K562 (cell line): ENCODE measurements around the gene OR51V1. TPM values are rescaled to one million over a fixed set of nuclear protein-coding genes. Genes with fewer than 3 reads are reported as not detected.

Experiments
- ATAC-seq: fragments of 200-7000 bp; cut with Tn5 transposase; 3 replicates; pipeline ENCODE4 v1.9.1; 2020; ENCODE audit warnings: moderate library complexity
- BruUV-seq: library from RNA; stranded (reverse); fragments of 400-500 nt; replicated peaks from 2 replicates; lab custom pipeline; 2021; lab: Mats Ljungman, UMichigan
- CTCF ChIA-PET: fragments of 300-600 bp; formaldehyde crosslinking; extraction: SDS; loops from one replicate; lab custom pipeline; 2021; ENCODE audit warnings: low intra/inter-chr PET ratio; lab: Yijun Ruan, JAX
- POLR2A ChIA-PET: fragments of 300-600, 350-650 bp; sonication (Branson Sonifier 250); formaldehyde crosslinking; extraction: SDS; loops from one replicate; lab custom pipeline; 2021; ENCODE audit warnings: antibody characterized with exemption, inconsistent platforms; lab: Yijun Ruan, JAX
- DNase-seq, 4 experiments: peaks; one replicate each; pipeline versions ENCODE4 v3.0.0 to v3.0.0-alpha.2; 2011 to 2018; ENCODE audit warnings: low spot score in 3 of 4, mixed read lengths in 3 of 4; ENCODE audit errors: extremely low read depth in 1 of 4
- FAIRE-seq: peaks from 2 replicates; lab custom pipeline; 2011; peaks lifted over from hg19 to GRCh38; lab: Jason Lieb, UNC
- H2AFZ ChIP-seq: 2 replicates; pipeline ENCODE4 v1.6.0; 2011; ENCODE audit warnings: low read depth, low read length, control low read depth, inconsistent platforms
- H3K27ac ChIP-seq: fragments of 200-600 bp; 3 replicates; pipeline ENCODE4 v1.8.0; 2011; ENCODE audit warnings: low read depth, mild to moderate bottlenecking, control low read depth, inconsistent platforms, low read length, moderate library complexity, mixed read lengths; ENCODE audit errors: extremely low read depth
- H3K27me3 ChIP-seq, 2 experiments: fragments of 300-600 bp in 1 of 2; 2 replicates in 1 of 2; 3 replicates in 1 of 2; pipeline versions ENCODE4 v1.6.0 to v1.8.0; 2011; ENCODE audit warnings: inconsistent platforms in 2 of 2, low read length in 2 of 2, mild to moderate bottlenecking in 1 of 2, mixed read lengths in 1 of 2, moderate library complexity in 1 of 2; ENCODE audit not compliant: control insufficient read depth in 2 of 2, insufficient read depth in 2 of 2
- H3K36me3 ChIP-seq: fragments of 300-600 bp; 3 replicates; pipeline ENCODE4 v1.8.0; 2011; ENCODE audit warnings: mild to moderate bottlenecking, low read length, inconsistent platforms; ENCODE audit not compliant: control insufficient read depth, insufficient read depth
- H3K4me1 ChIP-seq, 2 experiments: fragments of 200-600 bp in 1 of 2; replicated peaks in 1 of 2; 2 replicates in 1 of 2; 3 replicates in 1 of 2; pipeline versions ENCODE4 v1.5.1 to v1.8.0; 2011; ENCODE audit warnings: inconsistent platforms in 2 of 2, low read length in 2 of 2, mild to moderate bottlenecking in 1 of 2, mixed read lengths in 1 of 2, moderate library complexity in 1 of 2; ENCODE audit not compliant: control insufficient read depth in 2 of 2, insufficient read depth in 2 of 2
- H3K4me2 ChIP-seq: 2 replicates; pipeline ENCODE4 v1.6.1; 2011; ENCODE audit warnings: low read length, control low read depth, inconsistent platforms, mixed read lengths; ENCODE audit not compliant: insufficient read depth
- H3K4me3 ChIP-seq: fragments of 200-600 bp; sonication (generic), shearing (Covaris generic); 2 replicates; pipeline ENCODE4 v1.5.1; 2016; ENCODE audit warnings: control low read depth, inconsistent platforms
- H3K79me2 ChIP-seq: fragments of 200-600 bp; 3 replicates; pipeline ENCODE4 v1.8.0; 2011; ENCODE audit warnings: low read length, inconsistent platforms; ENCODE audit not compliant: control insufficient read depth, insufficient read depth
- H3K9ac ChIP-seq, 2 experiments: 2 replicates each; pipeline versions ENCODE4 v1.6.0 to v1.6.1; 2011; ENCODE audit warnings: low read depth in 2 of 2, low read length in 2 of 2, control low read depth in 1 of 2, inconsistent platforms in 1 of 2, mild to moderate bottlenecking in 1 of 2, mixed read lengths in 1 of 2; ENCODE audit not compliant: insufficient read depth in 1 of 2
- H3K9me1 ChIP-seq: one replicate; pipeline ENCODE4 v1.6.0; 2011; ENCODE audit warnings: inconsistent platforms, mild to moderate bottlenecking, low read length, moderate library complexity; ENCODE audit not compliant: control insufficient read depth, insufficient read depth
- H3K9me3 ChIP-seq: replicated peaks from 2 replicates; pipeline ENCODE4 v1.5.1; 2011; ENCODE audit warnings: low read depth, low read length, inconsistent platforms; ENCODE audit not compliant: control insufficient read depth, insufficient read depth
- H4K20me1 ChIP-seq: replicated peaks from 2 replicates; pipeline ENCODE4 v1.6.1; 2011; ENCODE audit warnings: low read length, inconsistent platforms, mixed read lengths; ENCODE audit not compliant: control insufficient read depth, insufficient read depth
- HOMEZ ChIP-seq: fragments of 250-450 bp; sonication (Bioruptor Pico); IDR thresholded peaks from 2 replicates; pipeline ENCODE4 v1.4.0; 2020; ENCODE audit warnings: mild to moderate bottlenecking, moderate library complexity
- HOXB6 ChIP-seq: fragments of 250-450 bp; sonication (Bioruptor Pico); IDR thresholded peaks from 2 replicates; pipeline ENCODE4 v1.5.1; 2022; ENCODE audit warnings: mild to moderate bottlenecking, borderline replicate concordance
- MEF2D ChIP-seq: conservative IDR thresholded peaks from 2 replicates; pipeline ENCODE4 v1.6.1; 2016; ENCODE audit warnings: low read depth, missing genetic modification characterization, missing compliant biosample characterization
- PATZ1 ChIP-seq: fragments of 250-450 bp; sonication (Bioruptor Pico); IDR thresholded peaks from 2 replicates; pipeline ENCODE4 v1.5.0; 2020; ENCODE audit warnings: mild to moderate bottlenecking, borderline replicate concordance
- POLR2G ChIP-seq: fragments of 200-400 bp; formaldehyde crosslinking; IDR thresholded peaks from 2 replicates; pipeline ENCODE4 v1.6.1; 2017; ENCODE audit warnings: low read depth, mild to moderate bottlenecking, antibody characterized with exemption, low read length, moderate library complexity
- RBM34 ChIP-seq: fragments of 200-400 bp; formaldehyde crosslinking; IDR thresholded peaks from 2 replicates; pipeline ENCODE4 v1.6.1; 2018; ENCODE audit warnings: low read length, borderline replicate concordance; ENCODE audit not compliant: insufficient read depth
- YBX1 ChIP-seq: fragments of 450-650 bp; IDR thresholded peaks from 2 replicates; pipeline ENCODE4 v1.7.1; 2016; ENCODE audit warnings: mild to moderate bottlenecking
- WGBS: fragments of 100-300 bp; shearing (Covaris generic); methylation state at CpG from one replicate; pipeline ENCODE4 v1.1.6; 2016; ENCODE audit warnings: low coverage, mixed read lengths; ENCODE audit not compliant: insufficient coverage; ENCODE audit errors: missing lambda C conversion rate; 5-methylcytosine and 5-hydroxymethylcytosine counted together
- in situ Hi-C: fragments of 300-500 bp; cut with MboI; formaldehyde crosslinking; loops from 4 replicates; pipeline ENCODE4 v1.15.0; 2018; ENCODE audit warnings: inconsistent platforms, mixed read lengths
- intact Hi-C: fragments of 100-400 bp; cut with micrococcal nuclease; formaldehyde crosslinking; loops from 2 replicates; pipeline ENCODE4 v1.14.2; 2022
- polyA plus RNA-seq, 8 experiments: library from polyadenylated mRNA; depleted of rRNA in 4 of 8; stranded (reverse) in 5 of 8; unstranded in 3 of 8; fragments of >200 nt; fragmentation: Nextera tagmentation in 2 of 8; fragmentation: Illumina TruSeq in 1 of 8; extraction: Ambion mirVana in 2 of 8; extraction: Trizol in 1 of 8; gene quantifications; 2 replicates each; pipeline versions ENCODE4 v1.2.1 to v1.2.3, GENCODE V29; 2011 to 2014; ENCODE audit warnings: inconsistent platforms in 1 of 8, missing spikeins in 1 of 8
- total RNA-seq, 7 experiments: library from RNA; depleted of rRNA in 6 of 7; stranded (reverse); fragments of >200 nt in 6 of 7; fragmentation: Illumina TruSeq in 2 of 7; extraction: Trizol in 2 of 7; gene quantifications; 2 replicates each; pipeline versions ENCODE4 v1.2.1 to v1.2.3, GENCODE V29; 2011 to 2021; ENCODE audit warnings: low replicate concordance in 1 of 7

Gene OR51V1
- total and polyA plus RNA-seq, 9 of the 15 experiments (the other 6 are each of a cell fraction or from before 2014, with no cell fraction given): not detected

GRCh38 chr11:5210376-5210885 is 9.9 kb upstream of the OR51V1 start:
- FAIRE-seq: no peak
- Histone ChIP-seq H3K9ac (no peak overlapping the region), H3K27ac (no peak overlapping the region), H3K4me1 (peaks cover 0 to 2% of the 10 kb centered on the region in 2 experiments; a peak in 2 of 5 replicates), H3K9me3 (no peaks in the 10 kb centered on the region), H3K9me1 (no peaks in the 10 kb centered on the region), H4K20me1 (no peaks in the 10 kb centered on the region), H3K79me2 (no peaks in the 10 kb centered on the region), H3K4me3 (no peak overlapping the region), H3K27me3 (no peaks in the 10 kb centered on the region), H3K36me3 (no peaks in the 10 kb centered on the region), H2AFZ (peak overlapping the region; percentile 79), H3K4me2 (peak overlapping the region; percentile 24; the same call in 1 of the 2 replicates)
- ChIA-PET POLR2A (interaction anchor here (0.6 to 1.2 kb wide), 3 partner anchors 15 to 503 kb away, joined by 3 read pairs; no protein-coding TSS in a partner anchor), CTCF (no interaction called here)
- TF ChIP-seq RBM34 (no peak), HOMEZ (CRISPR knock-in tag) (no peak), YBX1 (no peak), PATZ1 (CRISPR knock-in tag) (no peak), MEF2D (tag) (no peak), POLR2G (no peak), HOXB6 (CRISPR knock-in tag) (no peak)
- no peak for DNase-seq
- in situ Hi-C loops (no loop called here), intact Hi-C loops (no loop called here)
- ATAC-seq: peak; percentile 63
- BruUV-seq: no TSS peak
- WGBS: 46% methylated on average over 7 of the region's 7 CpGs
